Neural cell (in vitro differentiated cells): Measurements from ENCODE around the gene RTP5. TPM values are rescaled to one million over a fixed set of nuclear protein-coding genes. Genes with fewer than 3 reads are reported as not detected.
"Not testable (repeated sequence)": the region's sequence is repeated elsewhere in the genome, so short reads cannot be mapped to it uniquely, and the experiment has no call there.

ENCODE experiments used
- H2AFZ ChIP-seq: fragments of 200-600, 300-800 bp; sonication (generic), shearing (Covaris generic); 2 replicates; pipeline ENCODE4 v1.6.0; 2014; ENCODE audit warnings: low read depth, mild to moderate bottlenecking, antibody characterized with exemption, low read length, moderate library complexity
- H3F3A ChIP-seq: fragments of 200-600 bp; shearing (Covaris generic); 2 replicates; pipeline ENCODE4 v1.6.1; 2016; ENCODE audit warnings: mild to moderate bottlenecking, moderate library complexity, mixed read lengths, antibody characterized with exemption, low read length; ENCODE audit not compliant: insufficient read depth, poor library complexity, severe bottlenecking
- H3K27ac ChIP-seq: fragments of 200-600, 300-800 bp; sonication (generic), shearing (Covaris generic); 2 replicates; pipeline ENCODE4 v1.5.1; 2014; ENCODE audit warnings: mild to moderate bottlenecking, low read length, moderate library complexity
- H3K27me3 ChIP-seq: fragments of 300-800, 200-600 bp; sonication (generic), shearing (Covaris generic); 2 replicates; pipeline ENCODE4 v1.6.0; 2014; ENCODE audit warnings: mild to moderate bottlenecking, low read depth, low read length, moderate library complexity; ENCODE audit not compliant: insufficient read depth
- H3K36me3 ChIP-seq: fragments of 300-800, 200-600 bp; sonication (generic), shearing (Covaris generic); 2 replicates; pipeline ENCODE4 v1.5.1; 2014; ENCODE audit warnings: mild to moderate bottlenecking, antibody characterized with exemption, low read length, moderate library complexity; ENCODE audit not compliant: insufficient read depth
- H3K4me2 ChIP-seq: fragments of 300-800, 200-600 bp; sonication (generic), shearing (Covaris generic); 2 replicates; pipeline ENCODE4 v1.6.0; 2014; ENCODE audit warnings: mild to moderate bottlenecking, low read length
- H3K4me3 ChIP-seq: fragments of 300-800, 200-600 bp; sonication (generic), shearing (Covaris generic); 2 replicates; pipeline ENCODE4 v1.5.1; 2014; ENCODE audit warnings: mild to moderate bottlenecking, low read length, moderate library complexity
- H3K79me2 ChIP-seq: fragments of 200-600 bp; shearing (Covaris generic); replicated peaks from 2 replicates; pipeline ENCODE4 v1.6.0; 2014; ENCODE audit warnings: mild to moderate bottlenecking, low read length, moderate library complexity; ENCODE audit not compliant: insufficient read depth
- H3K9ac ChIP-seq: fragments of 300-800, 200-600 bp; sonication (generic), shearing (Covaris generic); 2 replicates; pipeline ENCODE4 v1.6.1; 2016; ENCODE audit warnings: mild to moderate bottlenecking, low read length, mixed read lengths
- H3K9me2 ChIP-seq: fragments of 200-600 bp; shearing (Covaris generic); 2 replicates; pipeline ENCODE4 v1.6.1; 2016; ENCODE audit warnings: mild to moderate bottlenecking, low read length, mixed read lengths; ENCODE audit not compliant: insufficient read depth
- H3K9me3 ChIP-seq: fragments of 200-600, 300-800 bp; sonication (generic), shearing (Covaris generic); 2 replicates; pipeline ENCODE4 v1.6.1; 2016; ENCODE audit warnings: mild to moderate bottlenecking, mixed run types, low read length, moderate library complexity, mixed read lengths
- H4K20me1 ChIP-seq: fragments of 200-600 bp; shearing (Covaris generic); 2 replicates; pipeline ENCODE4 v1.6.1; 2016; ENCODE audit warnings: mild to moderate bottlenecking, mixed run types; ENCODE audit not compliant: insufficient read depth
- EP300 ChIP-seq: fragments of 450-650 bp; conservative IDR thresholded peaks from 2 replicates; pipeline ENCODE4 v1.6.1; 2014; ENCODE audit warnings: antibody characterized with exemption, mild to moderate bottlenecking, moderate library complexity; ENCODE audit not compliant: poor library complexity, severe bottlenecking
- EZH2 ChIP-seq: fragments of 200-600, 300-800 bp; shearing (Covaris generic), sonication (generic); IDR thresholded peaks from 2 replicates; pipeline ENCODE4 v1.6.1; 2014; ENCODE audit warnings: antibody characterized with exemption, low read length, borderline replicate concordance, mild to moderate bottlenecking; ENCODE audit not compliant: insufficient read depth, poor library complexity, severe bottlenecking
- MXI1 ChIP-seq: fragments of 450-650 bp; conservative IDR thresholded peaks from 2 replicates; pipeline ENCODE4 v1.6.1; 2014; ENCODE audit warnings: antibody characterized with exemption, mild to moderate bottlenecking; ENCODE audit not compliant: poor library complexity, severe bottlenecking
- POLR2AphosphoS5 ChIP-seq: IDR thresholded peaks from 2 replicates; pipeline ENCODE4 v1.6.1; 2012
- RAD21 ChIP-seq: fragments of 450-650 bp; conservative IDR thresholded peaks from 2 replicates; pipeline ENCODE4 v1.6.1; 2014; ENCODE audit warnings: antibody characterized with exemption, mild to moderate bottlenecking, moderate library complexity
- SMC3 ChIP-seq: fragments of 450-650 bp; conservative IDR thresholded peaks from 2 replicates; pipeline ENCODE4 v1.6.1; 2014; ENCODE audit warnings: antibody characterized with exemption, mild to moderate bottlenecking, moderate library complexity; ENCODE audit not compliant: poor library complexity
- TAF1 ChIP-seq: IDR thresholded peaks from 2 replicates; pipeline ENCODE4 v1.6.1; 2012; ENCODE audit warnings: low read depth
- polyA plus RNA-seq: library from polyadenylated mRNA; depleted of rRNA; stranded (reverse); fragments of >200 nt; gene quantifications from 2 replicates; pipeline ENCODE4 v1.2.3, GENCODE V29; 2014
- TF ChIP-seq, protein P1 (sequence below): IDR thresholded peaks from 2 replicates; pipeline ENCODE4 v1.6.1; 2012; ENCODE audit warnings: borderline replicate concordance
- TF ChIP-seq, protein P2 (sequence below): fragments of 450-650 bp; IDR thresholded peaks from 2 replicates; pipeline ENCODE4 v1.5.1; 2014; ENCODE audit warnings: antibody characterized with exemption, mild to moderate bottlenecking, moderate library complexity; ENCODE audit not compliant: poor library complexity, severe bottlenecking

Gene RTP5
- polyA plus RNA-seq, 1 donor from 2014 or later = 1.8 TPM

DNA sequence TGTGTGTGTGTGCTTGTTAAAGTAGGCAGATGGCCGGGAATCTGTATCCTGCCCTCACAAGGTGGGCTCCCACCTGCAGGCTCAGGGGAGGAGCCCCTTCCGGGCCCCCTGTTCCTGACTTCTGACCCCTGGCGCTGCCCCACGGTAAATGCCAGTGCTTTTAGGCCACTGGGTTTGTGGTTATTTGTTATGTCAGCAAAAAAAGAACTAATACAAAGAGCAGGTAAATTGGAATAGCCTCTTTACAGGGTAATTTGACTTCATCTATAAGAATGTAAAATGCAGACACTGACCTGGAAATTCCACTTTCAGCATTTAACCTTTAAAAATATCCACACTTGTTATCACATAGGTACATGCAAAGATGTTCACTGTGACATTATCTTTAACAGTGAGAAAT lies 44.2 kb downstream of the RTP5 start:
- no peak overlapping the region for H3K9ac ChIP-seq
- TF ChIP-seq EP300 = no peak
- no peak for TF ChIP-seq RAD21
- no peak for TF ChIP-seq POLR2AphosphoS5
- TF ChIP-seq SMC3 = no peak
- no peak for TF ChIP-seq TAF1
- TF ChIP-seq MXI1 = no peak
- TF ChIP-seq, protein P1, sequence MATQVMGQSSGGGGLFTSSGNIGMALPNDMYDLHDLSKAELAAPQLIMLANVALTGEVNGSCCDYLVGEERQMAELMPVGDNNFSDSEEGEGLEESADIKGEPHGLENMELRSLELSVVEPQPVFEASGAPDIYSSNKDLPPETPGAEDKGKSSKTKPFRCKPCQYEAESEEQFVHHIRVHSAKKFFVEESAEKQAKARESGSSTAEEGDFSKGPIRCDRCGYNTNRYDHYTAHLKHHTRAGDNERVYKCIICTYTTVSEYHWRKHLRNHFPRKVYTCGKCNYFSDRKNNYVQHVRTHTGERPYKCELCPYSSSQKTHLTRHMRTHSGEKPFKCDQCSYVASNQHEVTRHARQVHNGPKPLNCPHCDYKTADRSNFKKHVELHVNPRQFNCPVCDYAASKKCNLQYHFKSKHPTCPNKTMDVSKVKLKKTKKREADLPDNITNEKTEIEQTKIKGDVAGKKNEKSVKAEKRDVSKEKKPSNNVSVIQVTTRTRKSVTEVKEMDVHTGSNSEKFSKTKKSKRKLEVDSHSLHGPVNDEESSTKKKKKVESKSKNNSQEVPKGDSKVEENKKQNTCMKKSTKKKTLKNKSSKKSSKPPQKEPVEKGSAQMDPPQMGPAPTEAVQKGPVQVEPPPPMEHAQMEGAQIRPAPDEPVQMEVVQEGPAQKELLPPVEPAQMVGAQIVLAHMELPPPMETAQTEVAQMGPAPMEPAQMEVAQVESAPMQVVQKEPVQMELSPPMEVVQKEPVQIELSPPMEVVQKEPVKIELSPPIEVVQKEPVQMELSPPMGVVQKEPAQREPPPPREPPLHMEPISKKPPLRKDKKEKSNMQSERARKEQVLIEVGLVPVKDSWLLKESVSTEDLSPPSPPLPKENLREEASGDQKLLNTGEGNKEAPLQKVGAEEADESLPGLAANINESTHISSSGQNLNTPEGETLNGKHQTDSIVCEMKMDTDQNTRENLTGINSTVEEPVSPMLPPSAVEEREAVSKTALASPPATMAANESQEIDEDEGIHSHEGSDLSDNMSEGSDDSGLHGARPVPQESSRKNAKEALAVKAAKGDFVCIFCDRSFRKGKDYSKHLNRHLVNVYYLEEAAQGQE = no peak
- no peak for TF ChIP-seq EZH2
- TF ChIP-seq, protein P2, sequence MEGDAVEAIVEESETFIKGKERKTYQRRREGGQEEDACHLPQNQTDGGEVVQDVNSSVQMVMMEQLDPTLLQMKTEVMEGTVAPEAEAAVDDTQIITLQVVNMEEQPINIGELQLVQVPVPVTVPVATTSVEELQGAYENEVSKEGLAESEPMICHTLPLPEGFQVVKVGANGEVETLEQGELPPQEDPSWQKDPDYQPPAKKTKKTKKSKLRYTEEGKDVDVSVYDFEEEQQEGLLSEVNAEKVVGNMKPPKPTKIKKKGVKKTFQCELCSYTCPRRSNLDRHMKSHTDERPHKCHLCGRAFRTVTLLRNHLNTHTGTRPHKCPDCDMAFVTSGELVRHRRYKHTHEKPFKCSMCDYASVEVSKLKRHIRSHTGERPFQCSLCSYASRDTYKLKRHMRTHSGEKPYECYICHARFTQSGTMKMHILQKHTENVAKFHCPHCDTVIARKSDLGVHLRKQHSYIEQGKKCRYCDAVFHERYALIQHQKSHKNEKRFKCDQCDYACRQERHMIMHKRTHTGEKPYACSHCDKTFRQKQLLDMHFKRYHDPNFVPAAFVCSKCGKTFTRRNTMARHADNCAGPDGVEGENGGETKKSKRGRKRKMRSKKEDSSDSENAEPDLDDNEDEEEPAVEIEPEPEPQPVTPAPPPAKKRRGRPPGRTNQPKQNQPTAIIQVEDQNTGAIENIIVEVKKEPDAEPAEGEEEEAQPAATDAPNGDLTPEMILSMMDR = no peak
- no peaks in the 10 kb centered on the region for H3F3A ChIP-seq
- H3K27ac ChIP-seq = no peak overlapping the region
- no peak overlapping the region for H3K4me3 ChIP-seq
- no peaks in the 10 kb centered on the region for H3K79me2 ChIP-seq
- no peaks in the 10 kb centered on the region for H3K36me3 ChIP-seq
- H3K9me2 ChIP-seq = no peaks in the 10 kb centered on the region
- no peaks in the 10 kb centered on the region for H3K27me3 ChIP-seq
- no peaks in the 10 kb centered on the region for H3K9me3 ChIP-seq
- H4K20me1 ChIP-seq = no peaks in the 10 kb centered on the region
- H2AFZ ChIP-seq = no peak overlapping the region
- no peak overlapping the region for H3K4me2 ChIP-seq

DNA sequence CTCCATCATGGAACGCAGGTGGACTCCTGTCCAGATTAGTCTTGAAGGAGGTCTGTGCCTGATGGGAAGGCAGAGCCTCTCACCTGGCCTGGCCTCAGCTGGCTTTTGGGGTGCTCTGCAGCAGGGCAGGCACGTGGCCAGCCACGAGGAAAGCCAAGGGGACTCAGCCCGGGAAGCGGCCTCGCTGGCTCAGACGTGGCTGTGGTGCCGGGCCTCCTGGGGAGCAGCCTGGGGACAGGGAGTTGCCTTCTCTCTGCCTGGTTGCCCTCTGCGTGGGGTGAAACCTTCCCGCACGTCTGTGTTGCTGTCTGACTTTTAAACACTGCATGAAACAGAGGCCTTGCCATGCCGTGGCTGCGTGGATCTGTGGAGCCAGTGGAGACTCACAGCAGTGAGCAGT lies 45.0 kb downstream of the RTP5 start:
- Histone ChIP-seq H3K36me3 (no peaks in the 10 kb centered on the region), H3F3A (no peaks in the 10 kb centered on the region), H3K79me2 (no peaks in the 10 kb centered on the region), H3K9ac (no peak overlapping the region), H3K9me3 (no peaks in the 10 kb centered on the region), H2AFZ (no peak overlapping the region), H3K27me3 (no peaks in the 10 kb centered on the region), H3K27ac (no peak overlapping the region), H4K20me1 (no peaks in the 10 kb centered on the region), H3K4me2 (no peak overlapping the region), H3K4me3 (no peak overlapping the region), H3K9me2 (no peaks in the 10 kb centered on the region)
- no peak for TF ChIP-seq MXI1
- no peak for TF ChIP-seq POLR2AphosphoS5
- TF ChIP-seq RAD21 = no peak
- TF ChIP-seq EP300 = no peak
- TF ChIP-seq, protein P2 = no peak
- TF ChIP-seq, protein P1 = no peak
- TF ChIP-seq TAF1 = no peak
- no peak for TF ChIP-seq EZH2
- no peak for TF ChIP-seq SMC3

DNA sequence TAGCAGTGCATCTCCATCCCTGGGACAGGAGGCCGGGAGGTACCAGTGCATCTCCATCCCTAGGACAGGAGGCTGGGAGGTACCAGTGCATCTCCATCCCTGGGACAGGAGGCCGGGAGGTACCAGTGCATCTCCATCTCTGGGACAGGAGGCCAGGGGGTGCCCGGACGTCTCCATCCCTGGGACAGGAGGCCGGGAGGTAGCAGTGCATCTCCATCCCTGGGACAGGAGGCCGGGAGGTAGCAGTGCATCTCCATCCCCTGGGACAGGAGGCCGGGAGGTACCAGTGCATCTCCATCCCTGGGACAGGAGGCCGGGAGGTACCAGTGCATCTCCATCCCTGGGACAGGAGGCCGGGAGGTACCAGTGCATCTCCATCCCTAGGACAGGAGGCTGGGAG lies 52.1 kb downstream of the RTP5 start:
- not testable (repeated sequence) for H3K9me2 ChIP-seq, H3K4me3 ChIP-seq, H3F3A ChIP-seq, H3K27me3 ChIP-seq, H3K9ac ChIP-seq, H3K79me2 ChIP-seq, H3K9me3 ChIP-seq, H3K36me3 ChIP-seq, H2AFZ ChIP-seq, H3K27ac ChIP-seq, H4K20me1 ChIP-seq, H3K4me2 ChIP-seq
